WTC11 (cell line): Measurements from ENCODE around the gene SSH3. TPM values are rescaled to one million over a fixed set of nuclear protein-coding genes. Genes with fewer than 3 reads are reported as not detected.

ENCODE experiments used
- ATAC-seq: fragments of 200-7000 bp; cut with Tn5 transposase; 2 replicates; pipeline ENCODE4 v1.10.0; 2021; ENCODE audit warnings: mild to moderate bottlenecking, moderate library complexity
- CTCF ChIA-PET: fragments of 300-600 bp; sonication (Branson Sonifier 250); formaldehyde crosslinking; loops from one replicate; lab custom pipeline; 2021; ENCODE audit warnings: antibody characterized with exemption; lab: Charles Lee
- POLR2A ChIA-PET: fragments of 350-600 bp; sonication (Branson Sonifier 250); formaldehyde crosslinking; loops from one replicate; lab custom pipeline; 2021; ENCODE audit warnings: antibody characterized with exemption; lab: Charles Lee
- DNase-seq: peaks from one replicate; pipeline ENCODE4 v3.0.0; 2021; ENCODE audit warnings: low spot score
- H3K27ac Mint-ChIP-seq: 2 replicates; pipeline ENCODE4 v1.8.0; 2021; ENCODE audit warnings: mixed read lengths
- H3K27me3 Mint-ChIP-seq: 2 replicates; pipeline ENCODE4 v1.8.0; 2021; ENCODE audit warnings: low read depth, mild to moderate bottlenecking, moderate library complexity, mixed read lengths
- H3K36me3 Mint-ChIP-seq: 2 replicates; pipeline ENCODE4 v1.8.0; 2021; ENCODE audit warnings: mixed read lengths
- H3K4me1 Mint-ChIP-seq: 2 replicates; pipeline ENCODE4 v1.8.0; 2022; ENCODE audit warnings: mixed read lengths
- H3K4me3 Mint-ChIP-seq: 2 replicates; pipeline ENCODE4 v1.8.0; 2021; ENCODE audit warnings: mild to moderate bottlenecking, moderate library complexity, mixed read lengths
- H3K9me3 Mint-ChIP-seq: 2 replicates; pipeline ENCODE4 v1.8.0; 2021; ENCODE audit warnings: mixed read lengths
- E2F4 ChIP-seq: sonication (generic); formaldehyde crosslinking; IDR thresholded peaks from 2 replicates; pipeline ENCODE4 v1.8.1; 2022; ENCODE audit warnings: low read depth, mild to moderate bottlenecking, moderate library complexity, missing genetic modification reagents, borderline replicate concordance
- FOXP1 ChIP-seq: sonication (generic); formaldehyde crosslinking; IDR thresholded peaks from 2 replicates; pipeline ENCODE4 v1.8.0; 2022; ENCODE audit warnings: missing genetic modification reagents, mild to moderate bottlenecking, moderate library complexity, borderline replicate concordance
- IRF2 ChIP-seq: sonication (generic); formaldehyde crosslinking; IDR thresholded peaks from 2 replicates; pipeline ENCODE4 v1.8.0; 2022; ENCODE audit warnings: low read depth, missing genetic modification reagents, borderline replicate concordance
- MLX ChIP-seq: sonication (generic); formaldehyde crosslinking; IDR thresholded peaks from 2 replicates; pipeline ENCODE4 v1.8.1; 2023; ENCODE audit warnings: mild to moderate bottlenecking, missing genetic modification reagents, moderate library complexity
- NFE2L1 ChIP-seq: sonication (generic); formaldehyde crosslinking; IDR thresholded peaks from 2 replicates; pipeline ENCODE4 v1.8.1; 2023; ENCODE audit warnings: missing genetic modification reagents
- NFYB ChIP-seq: sonication (generic); formaldehyde crosslinking; conservative IDR thresholded peaks from 2 replicates; pipeline ENCODE4 v1.8.0; 2022; ENCODE audit warnings: low read depth, missing genetic modification reagents
- ZNF396 ChIP-seq: fragments of 250-450 bp; sonication (Bioruptor Pico); IDR thresholded peaks from 2 replicates; pipeline ENCODE4 v1.8.0; 2021; ENCODE audit warnings: mild to moderate bottlenecking, moderate library complexity, borderline replicate concordance
- ZNF416 ChIP-seq: fragments of 250-450 bp; sonication (Bioruptor Pico); IDR thresholded peaks from 2 replicates; pipeline ENCODE4 v1.9.0; 2021; ENCODE audit warnings: mild to moderate bottlenecking, inconsistent platforms
- ZNF532 ChIP-seq: fragments of 250-450 bp; sonication (Bioruptor Pico); IDR thresholded peaks from 2 replicates; pipeline ENCODE4 v1.9.0; 2021; ENCODE audit warnings: mild to moderate bottlenecking, borderline replicate concordance
- total RNA-seq: library from RNA; stranded (reverse); gene quantifications from 3 replicates; pipeline ENCODE4 v1.2.3, GENCODE V29; 2021
- TF ChIP-seq, protein P1 (sequence below): sonication (generic); formaldehyde crosslinking; IDR thresholded peaks from 2 replicates; pipeline ENCODE4 v1.8.1; 2023; ENCODE audit warnings: mild to moderate bottlenecking, moderate library complexity, missing genetic modification reagents
- TF ChIP-seq, protein P2 (sequence below): sonication (generic); formaldehyde crosslinking; conservative IDR thresholded peaks from 2 replicates; pipeline ENCODE4 v1.8.1; 2023; ENCODE audit warnings: mild to moderate bottlenecking, low read depth, missing genetic modification reagents, moderate library complexity
- TF ChIP-seq, protein P3 (sequence below): fragments of 250-450 bp; sonication (Bioruptor Pico); IDR thresholded peaks from 2 replicates; pipeline ENCODE4 v1.8.0; 2021; ENCODE audit warnings: mild to moderate bottlenecking
- TF ChIP-seq, protein P4 (sequence below): sonication (generic); formaldehyde crosslinking; IDR thresholded peaks from 2 replicates; pipeline ENCODE4 v1.8.0; 2022; ENCODE audit warnings: mild to moderate bottlenecking, missing genetic modification reagents
- TF ChIP-seq, protein P5 (sequence below): sonication (generic); formaldehyde crosslinking; IDR thresholded peaks from 2 replicates; pipeline ENCODE4 v1.8.0; 2023; ENCODE audit warnings: missing genetic modification reagents

The SSH3 gene
- total RNA-seq, 1 experiment from 2014 or later = 42.3 TPM

DNA sequence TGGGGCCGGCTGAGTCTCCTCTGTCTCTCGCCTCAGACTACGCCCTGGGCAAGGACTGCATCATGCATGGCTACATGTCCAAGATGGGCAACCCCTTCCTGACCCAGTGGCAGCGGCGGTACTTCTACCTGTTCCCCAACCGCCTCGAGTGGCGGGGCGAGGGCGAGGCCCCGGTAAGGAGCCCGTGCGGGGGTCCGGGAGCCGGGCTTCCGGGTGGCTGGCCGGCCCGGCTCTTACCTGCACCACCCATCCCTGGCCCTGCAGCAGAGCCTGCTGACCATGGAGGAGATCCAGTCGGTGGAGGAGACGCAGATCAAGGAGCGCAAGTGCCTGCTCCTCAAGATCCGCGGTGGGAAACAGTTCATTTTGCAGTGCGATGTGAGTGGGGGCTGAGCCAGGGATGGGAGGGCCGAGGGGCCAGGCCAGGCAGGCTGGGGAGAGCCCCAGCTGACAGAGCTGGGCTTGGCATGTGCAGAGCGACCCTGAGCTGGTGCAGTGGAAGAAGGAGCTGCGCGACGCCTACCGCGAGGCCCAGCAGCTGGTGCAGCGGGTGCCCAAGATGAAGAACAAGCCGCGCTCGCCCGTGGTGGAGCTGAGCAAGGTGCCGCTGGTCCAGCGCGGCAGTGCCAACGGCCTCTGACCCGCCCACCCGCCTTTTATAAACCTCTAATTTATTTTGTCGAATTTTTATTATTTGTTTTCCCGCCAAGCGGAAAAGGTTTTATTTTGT, 18.4 kb upstream of the SSH3 start (continued):
- TF ChIP-seq ZNF532 (CRISPR knock-in tag) = no peak
- TF ChIP-seq ZNF396 (CRISPR knock-in tag) = no peak
- TF ChIP-seq, all 79 proteins: peak for 0

- ChIA-PET POLR2A (interaction anchor here (0.6 to 1.5 kb wide), 2 partner anchors 46 to 157 kb away, joined by 3 to 4 read pairs; partner anchors contain the start of gene CORO1B), CTCF (interaction anchor here (0.7 to 1.4 kb wide), 7 partner anchors 8 to 116 kb away, joined by 3 to 7 read pairs (median 5); partner anchors contain the start of genes PPP1CA and SSH3)
- DNase-seq (no peak), ATAC-seq (no peak)
- H3K27ac Mint-ChIP-seq = no peak overlapping the region
- TF ChIP-seq NFYB (CRISPR knock-in tag) (no peak), IRF2 (no peak), E2F4 (CRISPR knock-in tag) (no peak), FOXP1 (no peak), NFE2L1 (no peak), ZNF416 (CRISPR knock-in tag) (no peak), MLX (CRISPR knock-in tag) (no peak)
- TF ChIP-seq, protein P1, sequence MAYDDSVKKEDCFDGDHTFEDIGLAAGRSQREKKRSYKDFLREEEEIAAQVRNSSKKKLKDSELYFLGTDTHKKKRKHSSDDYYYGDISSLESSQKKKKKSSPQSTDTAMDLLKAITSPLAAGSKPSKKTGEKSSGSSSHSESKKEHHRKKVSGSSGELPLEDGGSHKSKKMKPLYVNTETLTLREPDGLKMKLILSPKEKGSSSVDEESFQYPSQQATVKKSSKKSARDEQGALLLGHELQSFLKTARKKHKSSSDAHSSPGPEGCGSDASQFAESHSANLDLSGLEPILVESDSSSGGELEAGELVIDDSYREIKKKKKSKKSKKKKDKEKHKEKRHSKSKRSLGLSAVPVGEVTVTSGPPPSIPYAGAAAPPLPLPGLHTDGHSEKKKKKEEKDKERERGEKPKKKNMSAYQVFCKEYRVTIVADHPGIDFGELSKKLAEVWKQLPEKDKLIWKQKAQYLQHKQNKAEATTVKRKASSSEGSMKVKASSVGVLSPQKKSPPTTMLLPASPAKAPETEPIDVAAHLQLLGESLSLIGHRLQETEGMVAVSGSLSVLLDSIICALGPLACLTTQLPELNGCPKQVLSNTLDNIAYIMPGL (CRISPR knock-in tag) = no peak
- TF ChIP-seq, protein P2, sequence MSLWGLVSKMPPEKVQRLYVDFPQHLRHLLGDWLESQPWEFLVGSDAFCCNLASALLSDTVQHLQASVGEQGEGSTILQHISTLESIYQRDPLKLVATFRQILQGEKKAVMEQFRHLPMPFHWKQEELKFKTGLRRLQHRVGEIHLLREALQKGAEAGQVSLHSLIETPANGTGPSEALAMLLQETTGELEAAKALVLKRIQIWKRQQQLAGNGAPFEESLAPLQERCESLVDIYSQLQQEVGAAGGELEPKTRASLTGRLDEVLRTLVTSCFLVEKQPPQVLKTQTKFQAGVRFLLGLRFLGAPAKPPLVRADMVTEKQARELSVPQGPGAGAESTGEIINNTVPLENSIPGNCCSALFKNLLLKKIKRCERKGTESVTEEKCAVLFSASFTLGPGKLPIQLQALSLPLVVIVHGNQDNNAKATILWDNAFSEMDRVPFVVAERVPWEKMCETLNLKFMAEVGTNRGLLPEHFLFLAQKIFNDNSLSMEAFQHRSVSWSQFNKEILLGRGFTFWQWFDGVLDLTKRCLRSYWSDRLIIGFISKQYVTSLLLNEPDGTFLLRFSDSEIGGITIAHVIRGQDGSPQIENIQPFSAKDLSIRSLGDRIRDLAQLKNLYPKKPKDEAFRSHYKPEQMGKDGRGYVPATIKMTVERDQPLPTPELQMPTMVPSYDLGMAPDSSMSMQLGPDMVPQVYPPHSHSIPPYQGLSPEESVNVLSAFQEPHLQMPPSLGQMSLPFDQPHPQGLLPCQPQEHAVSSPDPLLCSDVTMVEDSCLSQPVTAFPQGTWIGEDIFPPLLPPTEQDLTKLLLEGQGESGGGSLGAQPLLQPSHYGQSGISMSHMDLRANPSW (CRISPR knock-in tag) = no peak
- TF ChIP-seq, protein P3, sequence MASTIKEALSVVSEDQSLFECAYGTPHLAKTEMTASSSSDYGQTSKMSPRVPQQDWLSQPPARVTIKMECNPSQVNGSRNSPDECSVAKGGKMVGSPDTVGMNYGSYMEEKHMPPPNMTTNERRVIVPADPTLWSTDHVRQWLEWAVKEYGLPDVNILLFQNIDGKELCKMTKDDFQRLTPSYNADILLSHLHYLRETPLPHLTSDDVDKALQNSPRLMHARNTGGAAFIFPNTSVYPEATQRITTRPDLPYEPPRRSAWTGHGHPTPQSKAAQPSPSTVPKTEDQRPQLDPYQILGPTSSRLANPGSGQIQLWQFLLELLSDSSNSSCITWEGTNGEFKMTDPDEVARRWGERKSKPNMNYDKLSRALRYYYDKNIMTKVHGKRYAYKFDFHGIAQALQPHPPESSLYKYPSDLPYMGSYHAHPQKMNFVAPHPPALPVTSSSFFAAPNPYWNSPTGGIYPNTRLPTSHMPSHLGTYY (CRISPR knock-in tag) = no peak
- TF ChIP-seq, protein P4, sequence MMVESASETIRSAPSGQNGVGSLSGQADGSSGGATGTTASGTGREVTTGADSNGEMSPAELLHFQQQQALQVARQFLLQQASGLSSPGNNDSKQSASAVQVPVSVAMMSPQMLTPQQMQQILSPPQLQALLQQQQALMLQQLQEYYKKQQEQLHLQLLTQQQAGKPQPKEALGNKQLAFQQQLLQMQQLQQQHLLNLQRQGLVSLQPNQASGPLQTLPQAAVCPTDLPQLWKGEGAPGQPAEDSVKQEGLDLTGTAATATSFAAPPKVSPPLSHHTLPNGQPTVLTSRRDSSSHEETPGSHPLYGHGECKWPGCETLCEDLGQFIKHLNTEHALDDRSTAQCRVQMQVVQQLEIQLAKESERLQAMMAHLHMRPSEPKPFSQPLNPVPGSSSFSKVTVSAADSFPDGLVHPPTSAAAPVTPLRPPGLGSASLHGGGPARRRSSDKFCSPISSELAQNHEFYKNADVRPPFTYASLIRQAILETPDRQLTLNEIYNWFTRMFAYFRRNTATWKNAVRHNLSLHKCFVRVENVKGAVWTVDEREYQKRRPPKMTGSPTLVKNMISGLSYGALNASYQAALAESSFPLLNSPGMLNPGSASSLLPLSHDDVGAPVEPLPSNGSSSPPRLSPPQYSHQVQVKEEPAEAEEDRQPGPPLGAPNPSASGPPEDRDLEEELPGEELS (CRISPR knock-in tag) = no peak
- TF ChIP-seq, protein P5, sequence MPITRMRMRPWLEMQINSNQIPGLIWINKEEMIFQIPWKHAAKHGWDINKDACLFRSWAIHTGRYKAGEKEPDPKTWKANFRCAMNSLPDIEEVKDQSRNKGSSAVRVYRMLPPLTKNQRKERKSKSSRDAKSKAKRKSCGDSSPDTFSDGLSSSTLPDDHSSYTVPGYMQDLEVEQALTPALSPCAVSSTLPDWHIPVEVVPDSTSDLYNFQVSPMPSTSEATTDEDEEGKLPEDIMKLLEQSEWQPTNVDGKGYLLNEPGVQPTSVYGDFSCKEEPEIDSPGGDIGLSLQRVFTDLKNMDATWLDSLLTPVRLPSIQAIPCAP (CRISPR knock-in tag) = no peak
- peaks cover 9% of the 10 kb centered on the region; the same call in 1 of the 2 replicates for H3K36me3 Mint-ChIP-seq
- no peaks in the 10 kb centered on the region for H3K27me3 Mint-ChIP-seq
- H3K4me1 Mint-ChIP-seq = peaks cover 15% of the 10 kb centered on the region
- no peaks in the 10 kb centered on the region for H3K9me3 Mint-ChIP-seq
- no peak overlapping the region for H3K4me3 Mint-ChIP-seq
These were observed 17.5 kb upstream of the SSH3 start for GRCh38 chr11:67285541-67286498.
